Ovary (tissue), 9 donors: ENCODE measurements around the gene DLX1. TPM values are rescaled to one million over a fixed set of nuclear protein-coding genes. Genes with fewer than 3 reads are reported as not detected.
A peak's percentile ranks its signal among the peaks of the same experiment; 100 is the strongest.

Experiments used
- DNase-seq, 5 donors: peaks; one replicate each; pipeline ENCODE4 v3.0.0-alpha.2; 2019 to 2020
- H3K27ac ChIP-seq, 2 donors: fragments of 200-600 bp; one replicate each; pipeline versions ENCODE4 v1.5.1 to v1.8.0; 2019 to 2022
- H3K27me3 ChIP-seq: fragments of 200-600 bp; one replicate; pipeline ENCODE4 v1.8.0; 2022
- H3K36me3 ChIP-seq: fragments of 200-600 bp; sonication (generic); one replicate; pipeline ENCODE4 v1.5.1; 2019
- H3K4me1 ChIP-seq: one replicate; pipeline ENCODE4 v1.8.1; 2013; ENCODE audit warnings: mild to moderate bottlenecking, moderate library complexity; ENCODE audit not compliant: insufficient read depth
- H3K4me3 ChIP-seq: fragments of 200-600 bp; sonication (generic); one replicate; pipeline ENCODE4 v1.5.1; 2017
- H3K9me3 ChIP-seq, 2 donors: fragments of 200-600 bp in 1 of 2; sonication (generic) in 1 of 2; one replicate each; pipeline versions ENCODE4 v1.5.1 to v1.8.1; 2013 to 2019; ENCODE audit warnings: mild to moderate bottlenecking in 1 of 2, moderate library complexity in 1 of 2
- CTCF ChIP-seq, 3 donors: fragments of 450-650 bp in 2 of 3; fragments of 200-600 bp in 1 of 3; IDR thresholded peaks; one replicate each; pipeline versions ENCODE4 v1.5.1 to v1.8.0; 2016 to 2022; ENCODE audit warnings: antibody characterized with exemption in 3 of 3, mild to moderate bottlenecking in 1 of 3
- EP300 ChIP-seq: sonication (generic); formaldehyde crosslinking; IDR thresholded peaks from one replicate; pipeline ENCODE4 v1.6.1; 2017; ENCODE audit warnings: antibody characterized with exemption
- POLR2A ChIP-seq: fragments of 450-650 bp; IDR thresholded peaks from one replicate; pipeline ENCODE4 v1.6.1; 2017; ENCODE audit warnings: antibody characterized with exemption, mild to moderate bottlenecking, moderate library complexity
- WGBS, 3 donors: extraction: QIAGEN DNeasy Blood & Tissue Kit in 1 of 3; methylation state at CpG; one replicate each; pipeline versions ENCODE4 v1.1.5 to v1.1.7; 2013 to 2017; 5-methylcytosine and 5-hydroxymethylcytosine counted together
- intact Hi-C, 4 donors: fragments of 100-400 bp; cut with DNase I; formaldehyde crosslinking; loops; one replicate each; pipeline versions ENCODE4 v1.11.0 to v1.15.1; 2022 to 2023
- polyA plus RNA-seq, 2 donors: library from polyadenylated mRNA; stranded (reverse); fragments of 200-250 nt in 1 of 2; fragments of 350-450 nt in 1 of 2; fragmentation: Illumina TruSeq in 1 of 2; extraction: RNeasy Lipid Tissue Mini Kit (QIAGEN cat#74804) in 1 of 2; gene quantifications; one replicate each; pipeline ENCODE4 v1.2.3, GENCODE V29; 2013 to 2014
- total RNA-seq, 7 donors: library from RNA; depleted of rRNA in 2 of 7; stranded (reverse); fragments of >200 nt in 2 of 7; fragmentation: NEBNext Ultra II Directional in 3 of 7; extraction: Animal tissue kit (Norgen Biotek cat#: 25700) in 3 of 7; gene quantifications; one replicate each; pipeline versions ENCODE4 v1.1.0 to v1.2.4, GENCODE V29; 2016 to 2023
- donor health status: DM: no; HTN: no; CAD: no; lungs with moderate emphysema.
- donor health status: DM: no; HTN: no; CAD: no.
- donor health status: Bipolar disorder and iron deficiency.
- donor health status: DM: yes; HTN: yes; CAD: no.
- donor health status: DM: no; HTN: no; CAD: no.
- donor health status: DM: yes; HTN: yes; CAD: no.

Gene DLX1
- total and polyA plus RNA-seq, 9 donors, result 0.07 to 0.20 (median 0.17) TPM; not detected in 5

- Histone ChIP-seq H3K36me3 (no peaks in the 10 kb centered on the region), H3K27me3 (peaks cover 32% of the 10 kb centered on the region), H3K9me3 (no peaks in the 10 kb centered on the region), H3K27ac (no peak overlapping the region), H3K4me1 (peaks cover 6% of the 10 kb centered on the region), H3K4me3 (no peak overlapping the region)
- TF ChIP-seq EP300 (no peak), CTCF (IDR thresholded peaks at IDR 0.05) (no peak), POLR2A (no peak)
- no peak for DNase-seq
- intact Hi-C loops, result loop anchor here in 2 of 4 donors (10.0 kb wide), 1 partner anchor 158 kb away; the partner anchor contains the start of gene HAT1 (in 2 of the 2)
- WGBS, 3 donors, result 19 to 29% (median 23%) methylated on average over 14 of the region's 14 CpGs
Observed at GRCh38 chr2:172082105-172082943, 3.0 kb upstream of the DLX1 start.

GRCh38 chr2:172082944-172083627 lies 2.2 kb upstream of the DLX1 start:
- DNase-seq, result peak in 1 of 5 donors; percentile 16
- no peaks in the 10 kb centered on the region for H3K9me3 ChIP-seq
- intact Hi-C loops, result loop anchor here in 2 of 4 donors (10.0 kb wide), 1 partner anchor 158 kb away; the partner anchor contains the start of gene HAT1 (in 2 of the 2)

GRCh38 chr2:172083628-172084394 lies 1.5 kb upstream of the DLX1 start:
- Histone ChIP-seq H3K4me1 (peaks cover 6% of the 10 kb centered on the region), H3K4me3 (no peak overlapping the region), H3K27ac (no peak overlapping the region), H3K27me3 (peaks cover 35% of the 10 kb centered on the region), H3K36me3 (no peaks in the 10 kb centered on the region), H3K9me3 (no peaks in the 10 kb centered on the region)
- whole genome bisulfite sequencing, 3 donors, result 14 to 18% (median 17%) methylated on average over 23 of the region's 23 CpGs
- no peak for DNase-seq
- TF ChIP-seq CTCF (IDR thresholded peaks at IDR 0.05), result no peak
- no peak for TF ChIP-seq EP300
- no peak for TF ChIP-seq POLR2A
- intact Hi-C loops, result loop anchor here in 2 of 4 donors (10.0 kb wide), 1 partner anchor 159 kb away; the partner anchor contains the start of gene HAT1 (in 2 of the 2)

More at GRCh38 chr2:172082944-172083627, 2.2 kb upstream of the DLX1 start:
- H3K36me3 ChIP-seq, result no peaks in the 10 kb centered on the region
- TF ChIP-seq POLR2A (no peak), CTCF (IDR thresholded peaks at IDR 0.05) (no peak), EP300 (no peak)
- H3K27ac ChIP-seq, result no peak overlapping the region
- 12 to 17% (median 13%) methylated on average over 42 of the region's 42 CpGs for WGBS, 3 donors
- H3K4me1 ChIP-seq, result peaks cover 6% of the 10 kb centered on the region
- peaks cover 35% of the 10 kb centered on the region for H3K27me3 ChIP-seq
- no peak overlapping the region for H3K4me3 ChIP-seq

- TF ChIP-seq EP300, result no peak
- no peak for TF ChIP-seq CTCF (IDR thresholded peaks at IDR 0.05)
- TF ChIP-seq POLR2A, result no peak
- no peak overlapping the region for H3K27ac ChIP-seq
- H3K4me1 ChIP-seq, result peaks cover 6% of the 10 kb centered on the region
- no peaks in the 10 kb centered on the region for H3K36me3 ChIP-seq
- no peaks in the 10 kb centered on the region for H3K9me3 ChIP-seq
- H3K4me3 ChIP-seq, result peak overlapping the region; percentile 25
- peaks cover 35% of the 10 kb centered on the region for H3K27me3 ChIP-seq
- WGBS, 3 donors, result 3 to 7% (median 5%) methylated on average over 17 of the region's 17 CpGs
- intact Hi-C loops, result loop anchor here in 2 of 4 donors (10.0 kb wide), 1 partner anchor 160 kb away; the partner anchor contains the start of gene HAT1 (in 2 of the 2)
- DNase-seq, result no peak
Observed at GRCh38 chr2:172084395-172084644, 987 bp upstream of the DLX1 start.
